ENCODE measurements around the gene GAB2.

- TF ChIP-seq, protein P1, sequence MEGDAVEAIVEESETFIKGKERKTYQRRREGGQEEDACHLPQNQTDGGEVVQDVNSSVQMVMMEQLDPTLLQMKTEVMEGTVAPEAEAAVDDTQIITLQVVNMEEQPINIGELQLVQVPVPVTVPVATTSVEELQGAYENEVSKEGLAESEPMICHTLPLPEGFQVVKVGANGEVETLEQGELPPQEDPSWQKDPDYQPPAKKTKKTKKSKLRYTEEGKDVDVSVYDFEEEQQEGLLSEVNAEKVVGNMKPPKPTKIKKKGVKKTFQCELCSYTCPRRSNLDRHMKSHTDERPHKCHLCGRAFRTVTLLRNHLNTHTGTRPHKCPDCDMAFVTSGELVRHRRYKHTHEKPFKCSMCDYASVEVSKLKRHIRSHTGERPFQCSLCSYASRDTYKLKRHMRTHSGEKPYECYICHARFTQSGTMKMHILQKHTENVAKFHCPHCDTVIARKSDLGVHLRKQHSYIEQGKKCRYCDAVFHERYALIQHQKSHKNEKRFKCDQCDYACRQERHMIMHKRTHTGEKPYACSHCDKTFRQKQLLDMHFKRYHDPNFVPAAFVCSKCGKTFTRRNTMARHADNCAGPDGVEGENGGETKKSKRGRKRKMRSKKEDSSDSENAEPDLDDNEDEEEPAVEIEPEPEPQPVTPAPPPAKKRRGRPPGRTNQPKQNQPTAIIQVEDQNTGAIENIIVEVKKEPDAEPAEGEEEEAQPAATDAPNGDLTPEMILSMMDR (conservative IDR thresholded peaks at IDR 0.05; ENCODE audit: low read length) = no peak
- no peak for TF ChIP-seq EZH2phosphoT487 (IDR thresholded peaks at IDR 0.05; ENCODE audit: borderline replicate concordance, low read depth, low read length)
Observed at GRCh38 chr11:78406568-78407196, 10.9 kb downstream of the GAB2 start.
